Left ventricle myocardium inferior (tissue), 1 donor: ENCODE results near the gene PLBD2. TPM values are rescaled to one million over a fixed set of nuclear protein-coding genes. Genes with fewer than 3 reads are reported as not detected.
A peak's percentile ranks its signal among the peaks of the same experiment; 100 is the strongest.

Experiments used
- DNase-seq: peaks from one replicate; pipeline ENCODE4 v3.0.0-alpha.2; 2020
- H3K27ac ChIP-seq: fragments of 200-600 bp; replicated peaks from 2 replicates; pipeline ENCODE4 v1.8.0; 2021
- H3K27me3 ChIP-seq: fragments of 200-600 bp; 2 replicates; pipeline ENCODE4 v1.8.0; 2021; ENCODE audit warnings: low read depth
- H3K36me3 ChIP-seq: fragments of 200-600 bp; 2 replicates; pipeline ENCODE4 v1.8.0; 2021
- H3K4me1 ChIP-seq: fragments of 200-600 bp; 2 replicates; pipeline ENCODE4 v1.8.0; 2021
- H3K4me3 ChIP-seq: fragments of 200-600 bp; 2 replicates; pipeline ENCODE4 v1.8.0; 2021; ENCODE audit warnings: mild to moderate bottlenecking, moderate library complexity
- H3K9me3 ChIP-seq: fragments of 200-600 bp; replicated peaks from 2 replicates; pipeline ENCODE4 v1.8.0; 2021
- intact Hi-C: fragments of 100-400 bp; cut with micrococcal nuclease; formaldehyde crosslinking; loops from one replicate; pipeline ENCODE4 v1.11.0; 2022
- long read RNA-seq: library from polyadenylated mRNA; unstranded; transcript quantifications from one replicate; pipeline ENCODE4 v2.0.0, GENCODE V29; 2021
- total RNA-seq: library from RNA; stranded (reverse); fragmentation: NEBNext Ultra II Directional; extraction: Animal tissue kit (Norgen Biotek cat#: 25700); gene quantifications from one replicate; pipeline ENCODE4 v1.2.1, GENCODE V29; 2021
- TF ChIP-seq, protein P1 (sequence below): fragments of 200-600 bp; IDR thresholded peaks from 2 replicates; pipeline ENCODE4 v1.8.0; 2021; ENCODE audit warnings: antibody characterized with exemption, mild to moderate bottlenecking, borderline replicate concordance
- donor health status: DM: no; HTN: yes; CAD: no; lungs with severe emphysema.

Gene PLBD2
- 28.9 TPM for total RNA-seq
- long read RNA-seq, full-length matches to known transcripts = 43 of 54 reads
- long read RNA-seq, partial matches to known transcripts = 5 of 54 reads
- long read RNA-seq, other reads (novel, unspliced or antisense) = 6 of 54 reads

DNA sequence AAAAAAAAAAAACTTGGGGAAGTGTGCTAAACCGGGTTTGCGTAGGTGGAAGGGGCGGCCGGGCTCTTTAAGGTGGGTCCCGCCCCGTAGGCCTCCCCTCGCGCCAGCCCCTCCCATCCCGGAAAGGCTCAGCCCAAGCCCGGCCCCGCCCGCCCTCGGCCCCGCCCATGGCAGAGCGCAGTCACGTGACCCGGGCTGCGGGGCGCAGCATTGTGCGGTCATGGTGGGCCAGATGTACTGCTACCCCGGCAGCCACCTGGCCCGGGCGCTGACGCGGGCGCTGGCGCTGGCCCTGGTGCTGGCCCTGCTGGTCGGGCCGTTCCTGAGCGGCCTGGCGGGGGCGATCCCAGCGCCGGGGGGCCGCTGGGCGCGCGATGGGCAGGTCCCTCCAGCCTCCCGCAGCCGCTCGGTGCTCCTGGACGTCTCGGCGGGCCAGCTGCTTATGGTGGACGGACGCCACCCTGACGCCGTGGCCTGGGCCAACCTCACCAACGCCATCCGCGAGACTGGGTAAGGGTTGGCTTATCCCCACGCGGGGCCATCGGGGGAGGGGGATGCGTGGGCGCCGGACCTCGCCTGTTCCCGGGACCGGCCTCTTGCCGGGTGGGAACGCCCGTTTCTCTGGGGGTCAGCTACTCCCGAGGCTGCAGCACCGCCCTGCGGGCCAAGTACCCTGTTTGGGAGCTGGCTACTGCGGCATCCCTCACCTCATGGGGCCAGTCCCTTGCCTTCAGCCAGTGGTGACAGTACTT is at the start of gene PLBD2:
Gene PLBD2 (plus strand): TSS at position 207 of the 752 bp plus-strand sequence. CDS start 14 bp downstream, at position 221.
- Histone ChIP-seq H3K9me3 (no peaks in the 10 kb centered on the region), H3K4me3 (peak within 1 kb of the TSS; percentile 91), H3K4me1 (peaks cover 34% of the 10 kb centered on the region), H3K27ac (peak within 1 kb of the TSS; percentile 86), H3K36me3 (no peaks in the 10 kb centered on the region), H3K27me3 (no peaks in the 10 kb centered on the region)
- peak; percentile 95 for DNase-seq
- intact Hi-C loops = no loop called here
- TF ChIP-seq, protein P1, sequence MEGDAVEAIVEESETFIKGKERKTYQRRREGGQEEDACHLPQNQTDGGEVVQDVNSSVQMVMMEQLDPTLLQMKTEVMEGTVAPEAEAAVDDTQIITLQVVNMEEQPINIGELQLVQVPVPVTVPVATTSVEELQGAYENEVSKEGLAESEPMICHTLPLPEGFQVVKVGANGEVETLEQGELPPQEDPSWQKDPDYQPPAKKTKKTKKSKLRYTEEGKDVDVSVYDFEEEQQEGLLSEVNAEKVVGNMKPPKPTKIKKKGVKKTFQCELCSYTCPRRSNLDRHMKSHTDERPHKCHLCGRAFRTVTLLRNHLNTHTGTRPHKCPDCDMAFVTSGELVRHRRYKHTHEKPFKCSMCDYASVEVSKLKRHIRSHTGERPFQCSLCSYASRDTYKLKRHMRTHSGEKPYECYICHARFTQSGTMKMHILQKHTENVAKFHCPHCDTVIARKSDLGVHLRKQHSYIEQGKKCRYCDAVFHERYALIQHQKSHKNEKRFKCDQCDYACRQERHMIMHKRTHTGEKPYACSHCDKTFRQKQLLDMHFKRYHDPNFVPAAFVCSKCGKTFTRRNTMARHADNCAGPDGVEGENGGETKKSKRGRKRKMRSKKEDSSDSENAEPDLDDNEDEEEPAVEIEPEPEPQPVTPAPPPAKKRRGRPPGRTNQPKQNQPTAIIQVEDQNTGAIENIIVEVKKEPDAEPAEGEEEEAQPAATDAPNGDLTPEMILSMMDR = no peak

DNA sequence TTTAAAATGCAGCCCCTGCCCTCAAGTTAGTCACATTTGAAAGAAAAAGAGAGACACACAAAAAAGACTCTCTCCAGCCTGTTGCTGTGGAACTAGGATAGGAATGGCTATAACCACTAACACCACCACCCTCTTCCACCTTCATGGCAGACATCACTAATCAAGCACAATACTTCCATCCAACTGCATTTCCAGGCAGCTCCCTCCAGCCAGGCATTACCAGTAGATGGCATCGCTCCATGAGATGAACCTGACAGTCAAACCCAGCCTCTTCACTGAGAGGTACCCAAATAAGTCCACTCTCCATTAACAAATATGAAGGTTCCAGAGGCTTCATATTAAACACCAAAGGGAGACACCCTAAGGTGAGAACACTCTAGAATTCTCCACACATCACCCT is 47.9 kb upstream of the PLBD2 start:
- peaks cover 86% of the 10 kb centered on the region for H3K36me3 ChIP-seq
- TF ChIP-seq, protein P1 = peak; percentile 15
- no peak for DNase-seq
- no peaks in the 10 kb centered on the region for H3K9me3 ChIP-seq
- no peak overlapping the region for H3K4me3 ChIP-seq
- no peaks in the 10 kb centered on the region for H3K27me3 ChIP-seq
- no peak overlapping the region for H3K27ac ChIP-seq
- intact Hi-C loops = no loop called here
- peaks cover 4% of the 10 kb centered on the region for H3K4me1 ChIP-seq

DNA sequence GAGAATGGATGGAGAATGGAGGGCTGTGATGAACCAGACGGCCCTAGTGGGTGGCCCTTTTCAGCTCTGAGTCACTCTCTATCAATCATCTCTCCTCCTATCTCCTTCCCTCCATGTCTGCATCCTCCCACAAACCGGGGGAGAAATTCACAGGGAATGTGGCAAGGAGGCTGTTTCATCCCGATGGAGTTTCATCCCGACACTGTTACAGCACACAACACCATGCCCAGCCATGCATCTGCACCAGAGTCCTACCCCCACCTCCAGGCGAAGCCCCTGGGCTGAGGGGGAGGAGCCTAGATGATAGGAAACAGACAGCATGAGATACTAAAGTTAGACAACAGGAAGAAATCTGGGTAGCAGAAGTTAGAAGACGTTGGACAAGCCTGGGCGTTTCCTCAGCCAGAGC is 44.3 kb upstream of the PLBD2 start:
- no peaks in the 10 kb centered on the region for H3K9me3 ChIP-seq
- H3K4me1 ChIP-seq = peaks cover 4% of the 10 kb centered on the region
- H3K27ac ChIP-seq = no peak overlapping the region
- intact Hi-C loops = no loop called here
- H3K27me3 ChIP-seq = no peaks in the 10 kb centered on the region
- TF ChIP-seq, protein P1 = no peak
- no peak for DNase-seq
- peaks cover 89% of the 10 kb centered on the region for H3K36me3 ChIP-seq
- H3K4me3 ChIP-seq = no peak overlapping the region

- no peak for DNase-seq
- H3K4me1 ChIP-seq = peaks cover 4% of the 10 kb centered on the region
- no peaks in the 10 kb centered on the region for H3K9me3 ChIP-seq
- H3K27ac ChIP-seq = peak overlapping the region; percentile 36
- TF ChIP-seq, protein P1 = no peak
- intact Hi-C loops = no loop called here
- no peaks in the 10 kb centered on the region for H3K27me3 ChIP-seq
- no peak overlapping the region for H3K4me3 ChIP-seq
- H3K36me3 ChIP-seq = peaks cover 88% of the 10 kb centered on the region
Observed at GRCh38 chr12:113315358-113315757, 43.0 kb upstream of the PLBD2 start.

DNA sequence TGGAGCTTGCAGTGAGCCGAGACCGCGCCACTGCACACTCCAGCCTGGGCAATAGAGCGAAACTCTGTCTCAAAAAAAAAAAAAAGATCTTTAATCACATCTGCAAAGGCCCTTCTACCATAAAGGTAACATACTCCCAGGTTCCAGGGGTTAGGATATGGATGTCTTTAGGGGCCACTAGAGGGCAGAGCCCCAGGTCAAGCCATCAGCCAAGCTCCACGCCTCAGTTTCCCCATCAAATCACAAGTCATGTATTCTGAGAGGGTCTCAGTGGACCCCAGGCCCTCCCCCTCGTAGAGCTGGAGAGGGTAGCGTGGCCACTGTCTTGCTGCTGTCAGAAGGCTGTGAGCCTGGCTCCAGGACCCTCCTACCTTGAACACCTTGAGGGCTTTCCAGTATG is 42.2 kb upstream of the PLBD2 start:
- Histone ChIP-seq H3K27me3 (no peaks in the 10 kb centered on the region), H3K9me3 (no peaks in the 10 kb centered on the region), H3K36me3 (peaks cover 88% of the 10 kb centered on the region), H3K4me1 (peaks cover 4% of the 10 kb centered on the region), H3K4me3 (no peak overlapping the region), H3K27ac (no peak overlapping the region)
- DNase-seq = no peak
- TF ChIP-seq, protein P1 = no peak
- intact Hi-C loops = no loop called here
